Ectodermal cell (in vitro differentiated cells): ENCODE measurements around the gene DCDC2.
"Not testable (repeated sequence)": the region's sequence is repeated elsewhere in the genome, so short reads cannot be mapped to it uniquely, and the experiment has no call there.

ENCODE experiments used
- H3K27ac ChIP-seq: 2 replicates; pipeline ENCODE4 v1.7.0; 2013; ENCODE audit warnings: mild to moderate bottlenecking, low read depth, low read length; ENCODE audit not compliant: insufficient read depth, poor library complexity, severe bottlenecking
- H3K27me3 ChIP-seq: 2 replicates; pipeline ENCODE4 v1.7.0; 2013; ENCODE audit warnings: mild to moderate bottlenecking, low read length; ENCODE audit not compliant: insufficient read depth, control insufficient read depth, poor library complexity, severe bottlenecking
- H3K36me3 ChIP-seq: one replicate; pipeline ENCODE4 v1.7.0; 2013; ENCODE audit warnings: low read length; ENCODE audit not compliant: control insufficient read depth, insufficient read depth
- H3K4me1 ChIP-seq: one replicate; pipeline ENCODE4 v1.7.0; 2013; ENCODE audit warnings: low read length; ENCODE audit not compliant: control insufficient read depth, insufficient read depth
- H3K4me3 ChIP-seq: 2 replicates; pipeline ENCODE4 v1.7.0; 2013; ENCODE audit warnings: low read depth, low read length, control low read depth; ENCODE audit not compliant: insufficient read depth
- H3K9me3 ChIP-seq: 2 replicates; pipeline ENCODE4 v1.7.0; 2013; ENCODE audit warnings: mild to moderate bottlenecking, low read length, moderate library complexity; ENCODE audit not compliant: control insufficient read depth
- WGBS, 2 experiments: methylation state at CpG; one replicate each; pipeline ENCODE4 v1.1.7; 2013; ENCODE audit warnings: missing lambda C conversion rate in 2 of 2; 5-methylcytosine and 5-hydroxymethylcytosine counted together

DCDC2 gene

DNA sequence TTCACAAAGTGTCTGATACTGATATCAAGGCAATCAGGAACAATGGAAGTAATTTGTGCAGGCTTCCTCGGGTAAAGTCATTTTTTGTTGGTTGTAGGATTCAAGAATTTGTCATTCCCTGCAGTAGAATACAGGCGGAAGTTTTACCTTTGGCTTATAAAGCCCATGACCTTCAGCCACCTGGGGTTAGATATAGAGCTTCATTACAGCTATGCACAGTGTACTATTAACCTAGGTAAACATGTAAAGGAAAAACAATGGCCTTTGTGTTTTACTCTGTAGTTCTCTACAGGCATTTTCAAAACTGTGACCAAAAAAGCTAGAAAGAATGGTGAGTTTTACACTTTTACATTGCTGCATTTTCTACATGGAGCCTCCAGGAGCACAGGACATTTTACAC, 116.9 kb downstream of the DCDC2 start:
- Histone ChIP-seq H3K27me3 (no peaks in the 10 kb centered on the region), H3K4me1 (no peaks in the 10 kb centered on the region), H3K9me3 (no peaks in the 10 kb centered on the region), H3K36me3 (no peaks in the 10 kb centered on the region), H3K27ac (no peak overlapping the region), H3K4me3 (no peak overlapping the region)
- WGBS, 2 experiments: 86 to 94% methylated on average over 2 of the region's 2 CpGs

DNA sequence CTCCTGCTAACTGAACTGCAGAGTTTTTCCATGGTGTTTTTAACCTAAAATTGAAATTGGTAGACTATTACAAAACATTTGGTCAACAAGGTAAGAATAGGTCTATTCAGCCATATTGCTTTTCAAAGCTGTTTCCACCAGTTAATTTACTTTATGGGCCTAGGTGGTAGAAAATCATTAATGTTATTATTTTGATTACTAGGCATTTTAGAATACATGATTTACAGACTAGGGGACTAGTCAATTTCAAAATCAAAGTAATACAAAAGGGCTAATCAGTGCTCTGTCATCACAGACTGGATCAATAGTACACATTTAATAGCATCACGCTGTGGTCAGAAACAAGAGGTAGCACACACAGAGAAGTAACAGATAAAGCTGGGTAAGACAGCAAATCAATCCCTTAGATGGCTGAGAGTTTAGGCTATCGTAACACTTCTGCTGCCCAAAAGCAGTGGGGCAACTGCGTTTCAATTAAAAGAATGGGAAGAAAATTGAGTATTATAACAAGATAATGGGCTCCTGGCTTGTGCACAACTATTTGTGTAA, 117.4 kb downstream of the DCDC2 start:
- H3K27ac ChIP-seq: no peak overlapping the region
- no peaks in the 10 kb centered on the region for H3K9me3 ChIP-seq
- H3K4me1 ChIP-seq: no peaks in the 10 kb centered on the region
- 95 to 96% methylated on average over 3 of the region's 3 CpGs for WGBS, 2 experiments
- H3K4me3 ChIP-seq: no peak overlapping the region
- no peaks in the 10 kb centered on the region for H3K36me3 ChIP-seq
- no peaks in the 10 kb centered on the region for H3K27me3 ChIP-seq

DNA sequence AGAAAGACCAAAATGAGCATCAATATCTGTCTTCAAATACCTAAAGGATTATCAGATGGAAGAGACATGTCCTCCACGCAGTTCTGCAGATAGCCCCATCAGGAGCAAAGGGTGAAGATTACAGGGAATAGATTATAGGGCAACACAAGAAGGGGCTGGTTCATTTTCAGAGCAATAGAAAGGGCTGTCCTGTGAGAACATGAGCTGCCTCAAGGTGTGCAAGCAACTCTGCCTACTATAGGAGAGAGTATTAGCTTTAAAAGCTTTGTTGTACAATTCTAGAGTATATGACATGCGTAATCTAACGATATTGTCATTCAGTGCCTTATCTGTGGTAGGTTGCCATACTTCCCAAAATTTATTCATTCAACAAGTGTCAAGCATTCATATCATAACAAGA, 119.2 kb downstream of the DCDC2 start:
- Histone ChIP-seq H3K36me3 (no peaks in the 10 kb centered on the region), H3K9me3 (no peaks in the 10 kb centered on the region), H3K27ac (no peak overlapping the region), H3K27me3 (no peaks in the 10 kb centered on the region), H3K4me1 (no peaks in the 10 kb centered on the region), H3K4me3 (no peak overlapping the region)
- WGBS, 2 experiments: 98 to 99% methylated on average over 3 of the region's 3 CpGs

DNA sequence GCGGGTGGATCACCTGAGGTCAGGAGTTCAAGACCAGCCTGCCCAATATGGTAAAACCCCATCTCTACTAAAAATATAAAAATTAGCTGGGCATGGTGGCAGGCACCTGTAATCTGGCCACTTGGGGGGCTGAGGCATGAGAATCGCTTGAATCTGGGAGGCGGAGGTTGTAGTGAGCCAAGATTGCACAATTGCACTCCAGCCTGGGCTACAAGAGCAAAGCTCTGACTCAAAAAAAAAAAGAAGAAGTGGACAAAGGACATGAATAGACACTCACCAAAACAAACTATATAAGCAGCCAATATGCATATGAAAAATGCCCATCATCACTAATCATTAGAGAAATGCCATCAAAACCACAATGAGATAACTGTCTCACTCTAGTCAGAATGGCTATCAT, 121.1 kb downstream of the DCDC2 start:
- not testable (repeated sequence) for H3K27ac ChIP-seq, H3K4me1 ChIP-seq, H3K4me3 ChIP-seq, H3K9me3 ChIP-seq, H3K27me3 ChIP-seq, H3K36me3 ChIP-seq
- 93 to 95% methylated on average over 3 of the region's 3 CpGs for WGBS, 2 experiments

DNA sequence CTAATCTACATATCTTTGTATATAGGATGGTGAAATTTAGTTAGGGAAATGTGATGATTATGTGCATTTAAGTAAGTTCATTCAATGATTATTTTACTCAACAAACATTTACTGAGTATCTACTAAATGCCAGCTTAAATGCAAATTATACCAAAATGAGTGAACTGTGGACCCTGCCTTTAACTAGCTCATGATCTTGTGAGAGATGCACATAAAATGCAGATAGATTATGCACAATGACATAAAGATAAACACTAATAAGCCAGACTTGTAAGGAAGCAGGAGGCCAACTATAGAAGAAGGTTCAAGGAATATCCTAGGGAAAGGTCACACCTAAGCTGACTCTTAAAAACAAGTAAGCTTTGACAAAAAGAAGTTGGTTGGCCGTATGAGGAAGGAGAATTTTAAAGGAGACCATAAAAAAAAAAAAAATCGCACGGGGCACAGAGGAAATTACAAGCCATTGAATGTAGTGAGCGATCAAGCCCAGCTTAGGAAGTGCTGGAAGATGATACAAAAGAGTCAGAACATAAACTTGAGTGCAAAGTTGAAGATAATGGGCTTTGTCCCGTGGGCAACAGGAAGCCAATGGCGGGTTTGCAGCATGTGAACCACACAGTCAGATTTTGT, 123.9 kb downstream of the DCDC2 start:
- WGBS, 2 experiments: 92 to 94% methylated on average over 6 of the region's 6 CpGs
- Histone ChIP-seq H3K9me3 (no peaks in the 10 kb centered on the region), H3K36me3 (no peaks in the 10 kb centered on the region)

DNA sequence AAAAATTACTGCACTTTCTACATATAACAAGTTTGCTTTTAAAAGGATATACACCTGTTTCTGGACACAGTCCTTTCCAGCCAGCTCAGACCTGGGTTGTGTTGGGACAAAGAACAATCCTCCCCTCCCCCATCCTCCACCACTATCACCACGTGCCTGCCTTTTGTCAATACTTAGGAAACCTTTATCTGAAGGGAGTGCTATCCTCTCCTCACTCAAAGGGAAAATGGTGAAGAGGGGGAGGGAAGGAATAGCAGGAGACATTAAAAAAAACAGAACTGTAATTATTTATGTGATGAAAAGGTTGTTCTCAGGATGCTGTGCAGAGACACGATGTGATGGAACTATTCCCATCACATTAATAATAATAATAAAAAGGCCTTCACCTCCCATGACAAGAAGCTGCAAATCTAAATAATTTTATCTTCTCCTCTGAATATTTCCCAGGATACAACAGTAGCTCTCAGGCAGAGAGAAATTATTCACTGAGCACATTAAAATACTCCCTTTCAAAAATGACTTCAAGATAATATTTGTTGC, 126.4 kb downstream of the DCDC2 start:
- Histone ChIP-seq H3K9me3 (no peaks in the 10 kb centered on the region), H3K4me3 (no peak overlapping the region), H3K27me3 (no peaks in the 10 kb centered on the region), H3K27ac (no peak overlapping the region), H3K4me1 (no peaks in the 10 kb centered on the region), H3K36me3 (no peaks in the 10 kb centered on the region)
- 47 to 100% methylated on average over 1 to 2 of the region's 2 CpGs for WGBS, 2 experiments

More for the DNA sequence above, 123.9 kb downstream of the DCDC2 start:
- no peak overlapping the region for H3K4me3 ChIP-seq
- no peaks in the 10 kb centered on the region for H3K27me3 ChIP-seq
- H3K4me1 ChIP-seq: no peaks in the 10 kb centered on the region
- H3K27ac ChIP-seq: no peak overlapping the region

DNA sequence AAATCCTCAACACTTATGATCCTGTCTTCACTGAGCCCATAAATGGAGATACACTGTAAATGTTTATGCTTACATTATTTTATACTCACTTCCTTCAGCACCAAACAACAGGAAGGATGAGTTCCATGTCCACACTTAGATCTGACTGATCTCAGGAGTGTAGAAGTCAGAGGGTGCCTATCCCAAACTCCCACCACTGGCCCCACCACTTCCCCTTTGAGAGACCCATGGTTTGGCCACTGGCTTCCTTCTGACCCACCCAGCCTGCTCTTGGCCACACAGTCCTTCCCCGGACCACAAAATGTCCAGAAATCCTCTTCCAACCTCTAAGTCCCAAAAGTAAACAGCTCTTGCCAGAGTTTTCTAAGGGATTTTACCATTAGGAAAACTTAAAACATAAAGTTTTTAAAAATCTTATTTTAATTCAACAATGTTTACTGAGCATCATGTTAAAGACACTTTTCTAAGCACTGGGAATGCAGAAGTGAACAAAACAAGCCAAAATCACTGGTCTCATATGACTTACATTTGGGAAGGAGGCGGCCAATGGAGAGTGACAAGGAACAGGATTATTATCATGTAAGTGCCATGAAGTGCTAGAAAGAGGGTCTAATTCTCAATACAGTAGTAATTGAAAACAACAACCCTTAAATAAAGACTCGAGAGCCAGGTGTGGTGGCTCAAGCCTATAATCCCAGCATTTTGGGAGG, 128.0 kb downstream of the DCDC2 start:
- Histone ChIP-seq H3K4me1 (no peaks in the 10 kb centered on the region), H3K4me3 (no peak overlapping the region), H3K36me3 (no peaks in the 10 kb centered on the region), H3K27me3 (no peaks in the 10 kb centered on the region), H3K9me3 (no peaks in the 10 kb centered on the region), H3K27ac (no peak overlapping the region)
- WGBS, 2 experiments: 90 to 96% methylated on average over 3 of the region's 3 CpGs

DNA sequence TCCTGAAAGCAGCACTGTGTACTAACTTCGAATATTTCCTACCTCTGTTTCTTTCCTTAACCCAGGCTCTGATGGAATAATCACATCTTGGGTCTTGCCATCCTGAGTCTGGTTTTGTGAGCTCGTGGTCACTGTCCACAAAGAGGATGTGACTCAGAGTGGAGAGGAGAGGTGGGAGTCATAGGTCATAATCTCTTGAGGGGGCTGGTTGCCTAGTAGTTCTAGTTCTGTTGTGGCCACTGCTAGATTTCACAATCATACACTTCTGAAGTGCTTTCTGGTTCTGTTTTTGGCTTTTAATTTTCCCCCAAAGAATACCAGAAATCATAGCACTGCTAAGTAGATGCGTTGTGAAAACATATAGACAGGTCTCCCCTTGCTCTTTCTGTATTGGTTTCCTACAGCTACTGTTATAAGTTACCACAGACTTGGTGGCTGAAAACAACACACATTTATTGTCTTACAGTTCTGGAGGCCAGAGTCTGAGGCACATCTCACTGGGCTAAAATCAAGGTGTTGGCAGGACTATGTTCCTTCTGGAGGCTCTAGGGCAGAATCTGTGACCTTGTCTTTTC, 129.1 kb downstream of the DCDC2 start:
- Histone ChIP-seq H3K4me1 (no peaks in the 10 kb centered on the region), H3K36me3 (no peaks in the 10 kb centered on the region), H3K4me3 (no peak overlapping the region), H3K9me3 (no peaks in the 10 kb centered on the region), H3K27ac (no peak overlapping the region), H3K27me3 (no peaks in the 10 kb centered on the region)
- WGBS, 2 experiments: 89 to 96% methylated on average over 3 of the region's 3 CpGs

DNA sequence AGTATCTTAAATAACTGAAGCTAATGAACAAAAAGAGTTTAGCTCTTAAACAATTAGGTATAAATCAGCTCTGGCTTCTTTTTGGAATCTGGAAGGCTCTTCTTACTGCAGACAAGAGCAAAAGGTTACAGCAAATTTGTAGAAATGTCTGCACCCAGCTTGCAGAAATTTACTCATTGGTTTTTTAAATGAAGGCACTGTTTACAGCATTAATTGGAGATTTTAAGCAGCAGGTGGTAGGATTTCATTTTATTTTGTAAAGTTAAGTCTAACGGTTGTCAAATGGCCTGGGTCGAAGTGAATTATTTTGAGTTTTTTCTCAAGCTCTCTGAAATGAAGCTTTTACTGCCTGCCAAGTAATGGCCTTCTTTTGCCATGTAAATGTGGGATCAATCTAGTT, 129.7 kb downstream of the DCDC2 start:
- no peak overlapping the region for H3K27ac ChIP-seq
- no peak overlapping the region for H3K4me3 ChIP-seq
- H3K27me3 ChIP-seq: no peaks in the 10 kb centered on the region
- WGBS, 2 experiments: 80 to 81% methylated on average over 2 of the region's 2 CpGs
- no peaks in the 10 kb centered on the region for H3K4me1 ChIP-seq
- H3K9me3 ChIP-seq: no peaks in the 10 kb centered on the region
- H3K36me3 ChIP-seq: no peaks in the 10 kb centered on the region

DNA sequence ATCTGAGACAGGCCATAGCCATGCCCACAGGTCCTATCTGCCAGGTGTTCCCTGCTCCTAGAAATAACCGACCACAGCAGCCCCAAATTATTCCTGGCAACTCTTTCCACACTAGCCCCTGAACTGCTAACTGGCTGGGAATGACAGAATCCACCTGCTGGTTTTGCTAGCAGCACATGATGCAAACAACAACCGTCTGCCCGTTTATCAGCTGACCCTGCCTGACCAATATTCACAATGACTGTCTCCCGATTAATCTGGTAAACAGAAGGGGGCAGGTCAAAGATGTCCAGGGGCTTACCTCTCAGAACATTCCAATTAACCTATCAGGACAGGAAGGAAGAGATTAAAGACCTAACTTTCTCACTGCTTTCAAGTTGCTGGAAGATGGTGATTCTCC, 130.3 kb downstream of the DCDC2 start:
- Histone ChIP-seq H3K27me3 (no peaks in the 10 kb centered on the region), H3K4me3 (no peak overlapping the region), H3K27ac (no peak overlapping the region), H3K9me3 (no peaks in the 10 kb centered on the region), H3K36me3 (no peaks in the 10 kb centered on the region), H3K4me1 (no peaks in the 10 kb centered on the region)
- 77 to 78% methylated on average over 4 of the region's 4 CpGs for WGBS, 2 experiments
